Measurements from ENCODE around the gene TMEM54.

The TMEM54 gene

DNA sequence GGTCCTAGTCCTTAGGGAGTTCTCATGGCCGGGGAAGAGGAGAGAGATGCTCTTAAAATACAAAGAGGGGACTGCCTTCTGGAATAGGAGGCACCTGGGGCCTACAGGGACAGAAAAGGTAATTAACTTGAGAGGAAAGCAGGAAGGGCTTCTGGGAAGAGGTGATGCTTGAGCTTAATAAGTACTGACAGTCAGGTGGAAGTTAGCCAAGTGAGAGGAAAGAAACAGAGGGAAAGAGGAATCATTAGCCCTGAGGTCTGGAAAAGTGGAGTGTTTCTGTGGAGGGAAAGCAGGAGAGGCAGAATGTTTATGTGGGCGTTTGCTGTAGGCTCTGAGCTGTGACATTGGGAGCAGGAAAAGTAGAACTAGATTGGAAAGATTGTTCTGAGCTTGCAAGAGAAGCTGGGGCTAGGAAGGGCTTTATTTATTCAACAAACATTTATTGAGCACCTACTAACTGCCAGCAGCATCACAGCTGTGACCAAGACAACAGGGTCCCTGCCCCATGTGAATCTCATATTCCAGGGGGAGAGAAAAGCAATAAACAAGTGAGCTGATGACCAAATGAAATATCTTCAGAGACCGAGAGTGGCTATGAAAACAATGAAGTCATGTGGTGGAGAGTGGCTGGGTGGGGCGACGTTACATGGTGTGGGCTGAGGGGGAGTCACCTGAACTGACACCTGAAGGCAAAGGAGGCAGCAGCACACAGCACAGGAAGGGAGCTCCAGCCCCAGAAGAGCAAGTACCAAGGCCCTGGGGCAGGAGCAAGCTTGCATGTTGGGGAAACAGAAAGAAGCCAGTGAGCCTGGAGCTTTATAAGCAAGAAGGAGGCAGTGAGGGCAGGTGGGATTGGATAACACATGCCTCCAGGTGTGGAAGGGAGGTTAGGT lies 26.1 kb downstream of the TMEM54 start:
- Histone ChIP-seq H3K27me3 (ENCODE audit: insufficient read depth, low read depth, severe bottlenecking) (no peaks in the 10 kb centered on the region), H3K9me3 (ENCODE audit: severe bottlenecking) (no peaks in the 10 kb centered on the region), H3K4me3 (ENCODE audit: low read depth, low read length) (no peak overlapping the region), H3K27ac (0 out of 2 replicates have a peak overlapping the region, but pooled peaks have one; percentile 10), H3K36me3 (no peaks in the 10 kb centered on the region)
- TF ChIP-seq, protein P1, sequence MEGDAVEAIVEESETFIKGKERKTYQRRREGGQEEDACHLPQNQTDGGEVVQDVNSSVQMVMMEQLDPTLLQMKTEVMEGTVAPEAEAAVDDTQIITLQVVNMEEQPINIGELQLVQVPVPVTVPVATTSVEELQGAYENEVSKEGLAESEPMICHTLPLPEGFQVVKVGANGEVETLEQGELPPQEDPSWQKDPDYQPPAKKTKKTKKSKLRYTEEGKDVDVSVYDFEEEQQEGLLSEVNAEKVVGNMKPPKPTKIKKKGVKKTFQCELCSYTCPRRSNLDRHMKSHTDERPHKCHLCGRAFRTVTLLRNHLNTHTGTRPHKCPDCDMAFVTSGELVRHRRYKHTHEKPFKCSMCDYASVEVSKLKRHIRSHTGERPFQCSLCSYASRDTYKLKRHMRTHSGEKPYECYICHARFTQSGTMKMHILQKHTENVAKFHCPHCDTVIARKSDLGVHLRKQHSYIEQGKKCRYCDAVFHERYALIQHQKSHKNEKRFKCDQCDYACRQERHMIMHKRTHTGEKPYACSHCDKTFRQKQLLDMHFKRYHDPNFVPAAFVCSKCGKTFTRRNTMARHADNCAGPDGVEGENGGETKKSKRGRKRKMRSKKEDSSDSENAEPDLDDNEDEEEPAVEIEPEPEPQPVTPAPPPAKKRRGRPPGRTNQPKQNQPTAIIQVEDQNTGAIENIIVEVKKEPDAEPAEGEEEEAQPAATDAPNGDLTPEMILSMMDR (IDR thresholded peaks at IDR 0.05; ENCODE audit: low read depth, low read length), result no peak
- DNase-seq, result no peak

DNA sequence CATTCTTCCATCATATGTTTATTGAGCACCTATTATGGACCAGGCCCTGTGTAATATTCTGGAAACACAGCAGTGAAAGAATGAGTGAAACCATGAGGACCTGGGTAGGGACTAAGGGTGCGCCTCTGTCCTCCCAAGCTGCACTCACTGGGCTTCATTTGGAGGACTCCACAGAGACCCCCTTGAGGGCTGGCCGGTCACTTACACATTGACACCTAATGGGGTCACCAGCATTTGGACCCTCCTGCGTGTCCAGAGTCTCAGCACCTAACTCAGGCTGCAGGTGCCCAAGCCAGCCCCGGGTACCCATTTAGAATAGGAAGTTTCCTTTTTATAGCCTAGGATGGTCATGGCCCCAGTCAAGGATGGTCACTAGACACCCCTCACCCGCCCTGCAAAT lies 27.7 kb downstream of the TMEM54 start:
- Histone ChIP-seq H3K9me3 (ENCODE audit: severe bottlenecking) (no peaks in the 10 kb centered on the region), H3K27me3 (ENCODE audit: insufficient read depth, low read depth, severe bottlenecking) (no peaks in the 10 kb centered on the region), H3K4me3 (ENCODE audit: low read depth, low read length) (no peak overlapping the region), H3K27ac (no peak overlapping the region; the same call in 1 of the 2 replicates), H3K36me3 (no peaks in the 10 kb centered on the region)
- TF ChIP-seq, protein P1 (IDR thresholded peaks at IDR 0.05; ENCODE audit: low read depth, low read length), result no peak
- DNase-seq, result no peak

DNA sequence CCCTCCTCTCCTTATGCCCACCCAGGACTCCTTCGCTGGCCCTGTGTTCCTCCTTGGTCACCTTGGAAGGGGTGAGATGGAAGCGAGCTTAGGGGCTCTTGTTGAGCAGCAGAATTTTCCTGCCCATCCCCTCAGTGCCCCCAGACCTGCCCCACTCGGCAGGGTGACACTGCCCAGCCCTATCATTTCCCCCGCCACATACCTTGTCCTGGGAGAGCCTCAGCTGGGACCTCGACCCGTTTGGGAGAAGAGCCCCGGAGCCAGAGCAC lies 29.1 kb downstream of the TMEM54 start:
- TF ChIP-seq, protein P1 (IDR thresholded peaks at IDR 0.05; ENCODE audit: low read depth, low read length), result no peak
- no peaks in the 10 kb centered on the region for H3K27me3 ChIP-seq (ENCODE audit: insufficient read depth, low read depth, severe bottlenecking)
- no peak for DNase-seq
- peaks cover 11% of the 10 kb centered on the region for H3K36me3 ChIP-seq
- peak overlapping the region; percentile 52 for H3K4me3 ChIP-seq (ENCODE audit: low read depth, low read length)
- peak overlapping the region; percentile 63 for H3K27ac ChIP-seq
- no peaks in the 10 kb centered on the region for H3K9me3 ChIP-seq (ENCODE audit: severe bottlenecking)

DNA sequence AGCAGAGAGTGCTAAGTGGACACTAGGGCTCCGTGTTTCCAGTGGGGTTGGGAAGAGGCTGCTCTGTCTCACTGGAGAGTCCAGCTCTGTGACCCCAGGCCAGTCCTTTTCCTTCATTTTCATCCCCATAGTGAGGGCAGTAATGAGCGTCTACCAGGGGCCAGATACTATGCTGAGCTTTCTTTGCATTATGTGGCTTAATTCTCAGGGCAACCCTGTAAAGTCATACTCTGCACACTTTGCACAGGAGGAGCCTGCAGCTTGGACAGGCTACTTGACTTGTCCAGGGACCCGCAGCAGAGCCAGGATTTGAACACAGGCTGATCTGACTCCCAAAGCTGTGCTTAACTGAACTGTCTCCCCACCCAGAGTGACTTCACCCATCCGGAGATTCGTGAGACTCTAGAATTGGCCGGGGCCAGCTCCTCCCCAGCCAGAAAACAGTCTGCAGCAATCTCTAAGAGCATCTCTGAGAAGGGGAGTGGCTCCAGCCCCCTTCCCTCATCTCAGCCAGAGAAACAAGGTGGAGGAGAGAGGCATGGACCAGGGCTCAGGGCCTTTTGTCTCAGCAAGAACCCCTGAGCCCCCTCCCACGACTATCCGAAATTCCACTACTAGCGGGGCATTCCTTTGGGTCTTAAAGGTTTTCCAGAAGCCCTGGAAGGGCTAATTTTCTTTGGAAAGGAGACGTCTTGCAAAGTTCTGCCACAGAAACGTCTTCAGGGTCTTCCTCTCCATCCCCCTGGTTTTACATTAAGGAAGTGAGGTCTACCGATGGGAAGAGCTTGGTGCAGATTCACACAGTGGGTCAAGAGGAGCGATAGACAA lies 29.6 kb downstream of the TMEM54 start:
- TF ChIP-seq, protein P1 (IDR thresholded peaks at IDR 0.05; ENCODE audit: low read depth, low read length), result no peak
- DNase-seq, result peak; percentile 42
- Histone ChIP-seq H3K27me3 (ENCODE audit: insufficient read depth, low read depth, severe bottlenecking) (no peaks in the 10 kb centered on the region), H3K27ac (peak overlapping the region; percentile 63), H3K9me3 (ENCODE audit: severe bottlenecking) (no peaks in the 10 kb centered on the region), H3K4me3 (ENCODE audit: low read depth, low read length) (peak overlapping the region; percentile 52), H3K36me3 (peaks cover 14% of the 10 kb centered on the region)

DNA sequence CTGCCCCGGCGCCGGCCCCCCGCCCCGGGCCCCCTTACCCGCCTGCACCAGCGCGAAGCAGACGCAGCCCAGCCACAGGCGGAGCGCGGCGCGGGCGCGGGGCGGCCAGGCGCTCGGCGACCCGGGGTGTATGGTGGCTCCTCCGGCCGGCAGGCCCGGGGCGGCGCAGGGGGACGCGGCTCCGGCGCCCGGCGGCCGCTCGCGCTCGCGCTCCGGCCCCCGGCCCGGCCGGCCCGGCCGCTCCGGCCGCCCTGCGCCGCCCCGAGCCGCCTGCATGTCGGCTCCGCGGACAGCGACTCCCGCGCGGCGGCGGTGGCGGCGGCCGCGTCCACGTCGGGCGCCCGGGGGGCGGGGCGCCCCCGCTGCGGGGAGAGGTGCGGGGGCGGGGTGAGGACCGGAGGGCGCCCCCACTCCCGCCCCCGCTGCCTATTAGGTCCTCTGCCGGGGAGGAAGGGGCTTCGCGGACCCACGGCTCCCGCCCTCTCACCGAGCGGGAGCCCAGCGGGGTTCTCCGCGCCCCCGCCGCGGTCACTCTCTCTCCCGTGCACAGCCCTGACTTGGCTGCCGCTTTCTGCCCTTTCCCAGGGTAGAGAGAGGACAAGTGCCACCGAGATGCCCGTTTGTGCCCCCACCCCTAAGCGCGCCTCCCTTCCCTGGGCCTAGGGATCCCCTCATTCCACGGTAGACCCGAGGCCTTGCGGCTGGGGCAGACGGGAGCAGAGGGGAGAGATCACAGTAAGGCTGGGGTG lies 30.4 kb downstream of the TMEM54 start, which contains the start of gene FNDC5:
Gene FNDC5, minus strand, starts transcription at position 298 of the 749 bp plus-strand sequence.
- Histone ChIP-seq H3K36me3 (peaks cover 20% of the 10 kb centered on the region), H3K27ac (peak within 1 kb of the TSS; percentile 60), H3K27me3 (ENCODE audit: insufficient read depth, low read depth, severe bottlenecking) (no peaks in the 10 kb centered on the region), H3K9me3 (ENCODE audit: severe bottlenecking) (no peaks in the 10 kb centered on the region), H3K4me3 (ENCODE audit: low read depth, low read length) (peak within 1 kb of the TSS; percentile 59)
- DNase-seq, result no peak
- TF ChIP-seq, protein P1 (IDR thresholded peaks at IDR 0.05; ENCODE audit: low read depth, low read length), result no peak

All from WERI-Rb-1 (cell line).